Endothelial cell of umbilical vein (primary cell): ENCODE measurements around the gene EEF1AKMT2. TPM values are rescaled to one million over a fixed set of nuclear protein-coding genes. Genes with fewer than 3 reads are reported as not detected.

Source experiments
- BruUV-seq: library from RNA; stranded (reverse); fragments of 400-500 nt; replicated peaks from 2 replicates; lab custom pipeline; 2021; lab: Mats Ljungman, UMichigan
- CTCF ChIA-PET: fragments of 300-600, 350-600 bp; sonication (Branson Sonifier 250); formaldehyde crosslinking; loops from one replicate; lab custom pipeline; 2021; ENCODE audit warnings: antibody characterized with exemption, inconsistent platforms; lab: Charles Lee
- POLR2A ChIA-PET: fragments of 300-600, 350-600 bp; sonication (Branson Sonifier 250); formaldehyde crosslinking; loops from one replicate; lab custom pipeline; 2021; ENCODE audit warnings: antibody characterized with exemption, inconsistent platforms; lab: Charles Lee
- DNase-seq: peaks from one replicate; pipeline ENCODE4 v3.0.0-alpha.2; 2011; ENCODE audit warnings: low read depth, low spot score
- FAIRE-seq: peaks from 2 replicates; lab custom pipeline; 2011; peaks lifted over from hg19 to GRCh38; lab: Jason Lieb, UNC
- H2AFZ ChIP-seq: 2 replicates; pipeline ENCODE4 v1.6.0; 2012; ENCODE audit warnings: low read depth, low read length, control low read depth, inconsistent platforms
- H3K27ac ChIP-seq: 2 replicates; pipeline ENCODE4 v1.5.1; 2011; ENCODE audit warnings: low read depth, mild to moderate bottlenecking, control low read depth, low read length, moderate library complexity; ENCODE audit not compliant: insufficient read depth
- H3K27me3 ChIP-seq, 2 experiments: 2 replicates each; pipeline versions ENCODE4 v1.6.0 to v1.6.1; 2011; ENCODE audit warnings: low read length in 2 of 2, mixed read lengths in 1 of 2; ENCODE audit not compliant: control insufficient read depth in 2 of 2, insufficient read depth in 2 of 2
- H3K36me3 ChIP-seq, 2 experiments: 2 replicates in 1 of 2; 3 replicates in 1 of 2; pipeline ENCODE4 v1.5.1; 2011; ENCODE audit warnings: low read length in 2 of 2, mild to moderate bottlenecking in 1 of 2, moderate library complexity in 1 of 2; ENCODE audit not compliant: control insufficient read depth in 2 of 2, insufficient read depth in 2 of 2; ENCODE audit errors: extremely low read depth in 1 of 2
- H3K4me1 ChIP-seq: 3 replicates; pipeline ENCODE4 v1.5.1; 2011; ENCODE audit warnings: mild to moderate bottlenecking, low read length; ENCODE audit not compliant: control insufficient read depth, insufficient read depth; ENCODE audit errors: extremely low read depth
- H3K4me2 ChIP-seq: 2 replicates; pipeline ENCODE4 v1.6.1; 2011; ENCODE audit warnings: low read length, control low read depth, mixed read lengths; ENCODE audit not compliant: insufficient read depth
- H3K4me3 ChIP-seq, 3 experiments: fragments of 200-600 bp in 1 of 3; sonication (generic), shearing (Covaris generic) in 1 of 3; replicated peaks in 1 of 3; 2 replicates each; pipeline ENCODE4 v1.5.1; 2011 to 2016; ENCODE audit warnings: control low read depth in 3 of 3, low read length in 3 of 3, mild to moderate bottlenecking in 2 of 3, inconsistent platforms in 1 of 3, low read depth in 1 of 3, moderate library complexity in 1 of 3; ENCODE audit not compliant: insufficient read depth in 1 of 3
- H3K79me2 ChIP-seq: 2 replicates; pipeline ENCODE4 v1.6.0; 2012; ENCODE audit warnings: low read length, inconsistent platforms; ENCODE audit not compliant: control insufficient read depth, insufficient read depth
- H3K9ac ChIP-seq: replicated peaks from 2 replicates; pipeline ENCODE3; 2011; ENCODE audit warnings: low read length, control low read depth; ENCODE audit not compliant: insufficient read depth; ENCODE audit errors: extremely low read depth
- H3K9me1 ChIP-seq: replicated peaks from 3 replicates; pipeline ENCODE4 v1.6.0; 2011; ENCODE audit warnings: mild to moderate bottlenecking, low read length; ENCODE audit not compliant: control insufficient read depth, insufficient read depth; ENCODE audit errors: extremely low read depth
- H3K9me3 ChIP-seq: replicated peaks from 2 replicates; pipeline ENCODE4 v1.5.1; 2012; ENCODE audit warnings: low read length, inconsistent platforms; ENCODE audit not compliant: control insufficient read depth, insufficient read depth
- H4K20me1 ChIP-seq: replicated peaks from 2 replicates; pipeline ENCODE3; 2011; ENCODE audit warnings: mild to moderate bottlenecking, low read length; ENCODE audit not compliant: control insufficient read depth, insufficient read depth; ENCODE audit errors: extremely low read depth
- EZH2 ChIP-seq: IDR thresholded peaks from 2 replicates; pipeline ENCODE4 v1.6.1; 2012; ENCODE audit warnings: borderline replicate concordance, low read depth, mild to moderate bottlenecking, moderate library complexity, low read length, inconsistent platforms; ENCODE audit not compliant: severe bottlenecking
- FOS ChIP-seq: IDR thresholded peaks from 2 replicates; pipeline ENCODE4 v1.6.1; 2011; ENCODE audit warnings: mild to moderate bottlenecking, low read length, moderate library complexity, borderline replicate concordance; ENCODE audit not compliant: insufficient read depth
- GATA2 ChIP-seq: IDR thresholded peaks from 2 replicates; pipeline ENCODE4 v1.7.0; 2011; ENCODE audit warnings: low read depth, mild to moderate bottlenecking, moderate library complexity, mixed read lengths, low read length; ENCODE audit not compliant: insufficient read length, insufficient read depth
- JUN ChIP-seq: IDR thresholded peaks from 2 replicates; pipeline ENCODE4 v1.6.1; 2011; ENCODE audit warnings: borderline replicate concordance, low read depth; ENCODE audit not compliant: insufficient read length, insufficient read depth
- MYC ChIP-seq: IDR thresholded peaks from one replicate; pipeline ENCODE4 v1.6.1; 2011; ENCODE audit warnings: mild to moderate bottlenecking, low read depth, low read length
- POLR2A ChIP-seq: IDR thresholded peaks from 2 replicates; pipeline ENCODE4 v1.6.1; 2012; ENCODE audit warnings: low read depth, mild to moderate bottlenecking, control low read depth, low read length
- POLR2AphosphoS5 ChIP-seq: IDR thresholded peaks from 2 replicates; pipeline ENCODE4 v1.6.1; 2012; ENCODE audit warnings: low read depth, mild to moderate bottlenecking, control low read depth, low read length, moderate library complexity; ENCODE audit not compliant: insufficient read depth
- dilution Hi-C: fragments of 300-500 bp; cut with MboI; formaldehyde crosslinking; loops from one replicate; pipeline ENCODE4 v1.15.0; 2019; ENCODE audit warnings: low sequenced_read_pairs; ENCODE audit not compliant: extremely low pct_ligation_motif_present
- intact Hi-C: fragments of 100-400 bp; cut with micrococcal nuclease; formaldehyde crosslinking; loops from one replicate; pipeline ENCODE4 v1.10.0; 2022
- polyA plus RNA-seq, 4 experiments: library from polyadenylated mRNA; depleted of rRNA in 3 of 4; stranded (reverse) in 3 of 4; unstranded in 1 of 4; fragments of >200 nt; gene quantifications; 2 replicates each; pipeline versions ENCODE4 v1.2.1 to v1.2.3, GENCODE V29; 2011 to 2012; ENCODE audit warnings: missing spikeins in 1 of 4
- total RNA-seq: library from RNA; stranded (reverse); gene quantifications from 2 replicates; pipeline ENCODE4 v1.2.3, GENCODE V29; 2021
- TF ChIP-seq, protein P1 (sequence below), 2 donors: IDR thresholded peaks; 1 replicate in 1 of 2; 2 replicates in 1 of 2; pipeline ENCODE4 v1.5.1; 2011; ENCODE audit warnings: low read length in 2 of 2, mild to moderate bottlenecking in 2 of 2, moderate library complexity in 2 of 2, control low read depth in 1 of 2, inconsistent platforms in 1 of 2, low read depth in 1 of 2; ENCODE audit not compliant: insufficient read depth in 1 of 2; ENCODE audit errors: extremely low read depth in 1 of 2
- TF ChIP-seq, protein P2 (sequence below): IDR thresholded peaks from 2 replicates; pipeline ENCODE4 v1.6.1; 2011; ENCODE audit not compliant: insufficient read depth, insufficient read length

Gene EEF1AKMT2
- total and polyA plus RNA-seq, 2 donors (not counting 3 experiments of a cell fraction or from before 2014, with no cell fraction given): 8.5 to 21.3 TPM

- Histone ChIP-seq H3K4me1 (peaks cover 15% of the 10 kb centered on the region), H3K4me3 (no peak overlapping the region), H3K4me2 (no peak overlapping the region), H3K9me3 (no peaks in the 10 kb centered on the region), H3K9ac (no peak overlapping the region), H2AFZ (peak overlapping the region; percentile 27), H4K20me1 (no peaks in the 10 kb centered on the region), H3K9me1 (no peaks in the 10 kb centered on the region), H3K36me3 (no peaks in the 10 kb centered on the region), H3K27ac (no peak overlapping the region), H3K79me2 (peaks cover 21% of the 10 kb centered on the region), H3K27me3 (peaks cover 0 to 1% of the 10 kb centered on the region in 2 experiments)
- FAIRE-seq: no peak
- POLR2A ChIA-PET: no interaction called here
- BruUV-seq: no TSS peak
- intact Hi-C loops: no loop called here
- dilution Hi-C loops: no loop called here
- DNase-seq: no peak
- TF ChIP-seq POLR2A (no peak), POLR2AphosphoS5 (no peak), MYC (no peak), JUN (no peak), EZH2 (no peak), FOS (no peak), GATA2 (no peak)
- TF ChIP-seq, protein P1, sequence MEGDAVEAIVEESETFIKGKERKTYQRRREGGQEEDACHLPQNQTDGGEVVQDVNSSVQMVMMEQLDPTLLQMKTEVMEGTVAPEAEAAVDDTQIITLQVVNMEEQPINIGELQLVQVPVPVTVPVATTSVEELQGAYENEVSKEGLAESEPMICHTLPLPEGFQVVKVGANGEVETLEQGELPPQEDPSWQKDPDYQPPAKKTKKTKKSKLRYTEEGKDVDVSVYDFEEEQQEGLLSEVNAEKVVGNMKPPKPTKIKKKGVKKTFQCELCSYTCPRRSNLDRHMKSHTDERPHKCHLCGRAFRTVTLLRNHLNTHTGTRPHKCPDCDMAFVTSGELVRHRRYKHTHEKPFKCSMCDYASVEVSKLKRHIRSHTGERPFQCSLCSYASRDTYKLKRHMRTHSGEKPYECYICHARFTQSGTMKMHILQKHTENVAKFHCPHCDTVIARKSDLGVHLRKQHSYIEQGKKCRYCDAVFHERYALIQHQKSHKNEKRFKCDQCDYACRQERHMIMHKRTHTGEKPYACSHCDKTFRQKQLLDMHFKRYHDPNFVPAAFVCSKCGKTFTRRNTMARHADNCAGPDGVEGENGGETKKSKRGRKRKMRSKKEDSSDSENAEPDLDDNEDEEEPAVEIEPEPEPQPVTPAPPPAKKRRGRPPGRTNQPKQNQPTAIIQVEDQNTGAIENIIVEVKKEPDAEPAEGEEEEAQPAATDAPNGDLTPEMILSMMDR (IDR thresholded peaks at IDR 0.05; ENCODE audit: extremely low read depth in 1 of 2, insufficient read depth in 1 of 2, low read depth in 1 of 2, low read length in 2 of 2): no peak
- TF ChIP-seq, protein P2, sequence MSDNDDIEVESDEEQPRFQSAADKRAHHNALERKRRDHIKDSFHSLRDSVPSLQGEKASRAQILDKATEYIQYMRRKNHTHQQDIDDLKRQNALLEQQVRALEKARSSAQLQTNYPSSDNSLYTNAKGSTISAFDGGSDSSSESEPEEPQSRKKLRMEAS: no peak
- CTCF ChIA-PET: interaction anchor here (1.2 to 1.4 kb wide), 2 partner anchors 28 to 57 kb away, joined by 5 to 6 read pairs; no protein-coding TSS in a partner anchor
Measured at GRCh38 chr10:124798781-124799180, 7.1 kb upstream of the EEF1AKMT2 start.
